HCEC 1CT (cell line): ENCODE data around the gene ACSF3.

Experiments used
- DNase-seq: peaks from one replicate; pipeline ENCODE4 v3.0.0-alpha.2; 2017

Gene ACSF3

GRCh38 chr16:89149386-89149785 lies 55.7 kb downstream of the ACSF3 start:
- DNase-seq = no peak

- DNase-seq = no peak
Observed at GRCh38 chr16:89150090-89150835, 56.6 kb downstream of the ACSF3 start.

DNA sequence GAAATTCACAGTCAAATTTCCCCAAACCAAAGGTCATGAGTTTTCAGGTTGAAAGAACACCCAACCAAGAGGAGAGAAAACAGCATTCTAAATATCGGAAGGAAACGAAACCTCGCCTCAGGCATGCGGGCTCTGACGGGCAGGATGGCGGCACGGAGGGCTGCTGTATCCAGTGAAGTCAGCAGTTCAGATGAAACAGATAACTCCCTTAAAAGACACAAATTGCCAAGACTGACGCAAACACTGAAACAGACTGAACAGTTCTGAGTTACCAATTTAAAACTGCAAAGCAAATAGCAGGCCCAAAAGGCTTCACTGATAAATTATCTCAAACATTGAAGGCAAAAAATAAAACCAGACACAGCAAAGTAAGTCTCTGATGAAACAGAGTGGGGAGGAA lies 57.3 kb downstream of the ACSF3 start:
- no peak for DNase-seq

DNA sequence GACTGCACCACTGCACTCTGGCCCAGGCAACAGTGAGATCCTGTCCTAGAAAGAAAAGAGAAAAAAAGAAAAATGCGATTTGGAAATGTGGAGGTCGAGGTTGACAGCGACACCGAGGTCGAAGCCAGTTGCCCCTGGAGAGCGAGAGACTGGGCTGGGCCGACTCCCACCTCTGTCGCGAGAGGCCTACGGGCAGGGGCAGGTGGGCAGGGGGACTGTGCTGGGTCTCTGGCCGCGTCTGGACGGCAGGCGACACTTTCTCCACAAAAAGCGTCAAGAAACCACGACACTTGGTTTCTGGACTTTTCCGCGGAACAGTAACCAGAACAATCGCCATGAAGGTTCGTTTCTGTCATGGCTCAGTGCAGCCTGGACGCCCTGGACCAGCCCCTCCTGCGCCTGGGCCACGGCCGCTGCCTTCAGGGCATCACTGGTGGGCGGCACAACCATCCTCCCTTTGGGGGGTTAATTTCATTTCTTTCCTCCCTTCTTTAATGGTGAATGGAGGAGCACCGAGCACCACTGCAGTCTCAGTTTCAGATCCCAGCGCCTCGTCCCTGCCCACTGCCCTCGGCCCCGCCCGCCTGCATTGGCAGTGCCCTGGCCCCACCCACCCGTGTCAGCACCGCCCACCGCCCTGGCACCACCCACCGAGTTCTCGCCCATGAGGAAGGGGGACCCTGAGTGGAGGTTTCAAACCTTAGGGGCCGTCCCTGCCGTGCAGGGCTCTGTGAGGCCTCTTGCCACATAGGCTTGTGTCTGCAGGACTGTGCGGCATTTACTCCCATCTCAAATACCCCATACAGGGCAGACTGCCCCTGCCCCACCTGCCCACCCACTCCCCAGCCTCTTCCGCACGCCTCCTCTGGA lies 59.4 kb downstream of the ACSF3 start:
- DNase-seq = no peak

- DNase-seq = no peak
Observed at GRCh38 chr16:89153848-89154271, 60.2 kb downstream of the ACSF3 start.

GRCh38 chr16:89154390-89155183 lies 60.9 kb downstream of the ACSF3 start:
- DNase-seq = no peak

GRCh38 chr16:89155184-89155679 lies 61.6 kb downstream of the ACSF3 start:
- peak; percentile 16 for DNase-seq

- no peak for DNase-seq
Observed at GRCh38 chr16:89155851-89156739, 62.4 kb downstream of the ACSF3 start.

GRCh38 chr16:89156740-89157645 lies 63.3 kb downstream of the ACSF3 start:
- no peak for DNase-seq

- no peak for DNase-seq
Observed at GRCh38 chr16:89157778-89158177, 64.1 kb downstream of the ACSF3 start.

- no peak for DNase-seq
Observed at GRCh38 chr16:89159066-89159849, 65.6 kb downstream of the ACSF3 start.

- no peak for DNase-seq
Observed at GRCh38 chr16:89159850-89160354, 66.2 kb downstream of the ACSF3 start.

GRCh38 chr16:89160977-89161701 lies 67.5 kb downstream of the ACSF3 start:
- DNase-seq = no peak

GRCh38 chr16:89161763-89162713 lies 68.4 kb downstream of the ACSF3 start:
- DNase-seq = no peak

DNA sequence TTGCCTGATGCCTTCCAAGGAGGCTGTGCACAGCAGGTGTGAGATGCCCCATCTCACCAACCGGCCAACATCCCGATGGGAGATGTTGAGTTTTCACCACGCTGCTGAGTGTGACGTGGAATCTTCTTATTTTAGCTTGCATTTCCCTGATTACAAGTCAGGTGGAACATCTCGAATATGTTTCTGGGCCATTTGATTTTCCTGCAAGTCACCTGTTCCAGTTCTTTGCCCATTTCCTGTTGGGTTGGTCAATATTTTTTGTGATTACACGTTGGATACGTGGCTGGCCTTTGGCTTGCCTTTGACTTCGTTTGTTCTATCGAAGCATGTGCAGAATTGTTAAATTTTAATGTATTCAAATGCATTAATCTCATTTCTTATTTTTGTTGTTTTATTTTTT lies 69.6 kb downstream of the ACSF3 start:
- no peak for DNase-seq

- no peak for DNase-seq
Observed at GRCh38 chr16:89164436-89164835, 70.8 kb downstream of the ACSF3 start.

GRCh38 chr16:89164847-89165680 lies 71.4 kb downstream of the ACSF3 start:
- DNase-seq = no peak
